D721Med (cell line): ENCODE measurements around the gene IPO11.

ENCODE experiments used
- DNase-seq: peaks from one replicate; pipeline ENCODE4 v3.0.0; 2011; ENCODE audit warnings: low spot score; ENCODE audit not compliant: insufficient read length
- FAIRE-seq: peaks from 2 replicates; lab custom pipeline; 2011; peaks lifted over from hg19 to GRCh38; lab: Jason Lieb, UNC
- TF ChIP-seq, protein P1 (sequence below): IDR thresholded peaks from 2 replicates; pipeline ENCODE4 v1.5.1; 2012; ENCODE audit warnings: mild to moderate bottlenecking, control low read depth; ENCODE audit not compliant: insufficient read depth; ENCODE audit errors: missing control alignments

Gene IPO11

DNA sequence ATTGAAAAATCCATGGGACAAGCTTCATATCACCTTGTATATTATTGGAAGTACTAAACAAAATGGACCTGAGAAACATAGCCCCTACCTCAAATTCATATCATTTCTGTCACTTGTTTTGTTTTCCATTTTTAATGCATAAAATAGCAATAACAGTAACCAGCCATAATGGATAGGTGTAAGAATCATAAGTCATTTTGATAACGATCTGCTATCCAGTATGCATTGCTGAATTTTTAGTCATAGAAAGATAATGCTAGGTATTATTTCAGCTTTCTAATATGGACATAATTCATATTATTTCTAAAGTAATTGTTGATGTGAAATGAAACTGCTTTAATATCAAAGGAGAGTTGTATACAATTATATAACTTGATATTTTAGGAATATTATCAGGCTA is 164.9 kb downstream of the IPO11 start:
- FAIRE-seq = no peak
- TF ChIP-seq, protein P1, sequence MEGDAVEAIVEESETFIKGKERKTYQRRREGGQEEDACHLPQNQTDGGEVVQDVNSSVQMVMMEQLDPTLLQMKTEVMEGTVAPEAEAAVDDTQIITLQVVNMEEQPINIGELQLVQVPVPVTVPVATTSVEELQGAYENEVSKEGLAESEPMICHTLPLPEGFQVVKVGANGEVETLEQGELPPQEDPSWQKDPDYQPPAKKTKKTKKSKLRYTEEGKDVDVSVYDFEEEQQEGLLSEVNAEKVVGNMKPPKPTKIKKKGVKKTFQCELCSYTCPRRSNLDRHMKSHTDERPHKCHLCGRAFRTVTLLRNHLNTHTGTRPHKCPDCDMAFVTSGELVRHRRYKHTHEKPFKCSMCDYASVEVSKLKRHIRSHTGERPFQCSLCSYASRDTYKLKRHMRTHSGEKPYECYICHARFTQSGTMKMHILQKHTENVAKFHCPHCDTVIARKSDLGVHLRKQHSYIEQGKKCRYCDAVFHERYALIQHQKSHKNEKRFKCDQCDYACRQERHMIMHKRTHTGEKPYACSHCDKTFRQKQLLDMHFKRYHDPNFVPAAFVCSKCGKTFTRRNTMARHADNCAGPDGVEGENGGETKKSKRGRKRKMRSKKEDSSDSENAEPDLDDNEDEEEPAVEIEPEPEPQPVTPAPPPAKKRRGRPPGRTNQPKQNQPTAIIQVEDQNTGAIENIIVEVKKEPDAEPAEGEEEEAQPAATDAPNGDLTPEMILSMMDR = no peak
- no peak for DNase-seq

DNA sequence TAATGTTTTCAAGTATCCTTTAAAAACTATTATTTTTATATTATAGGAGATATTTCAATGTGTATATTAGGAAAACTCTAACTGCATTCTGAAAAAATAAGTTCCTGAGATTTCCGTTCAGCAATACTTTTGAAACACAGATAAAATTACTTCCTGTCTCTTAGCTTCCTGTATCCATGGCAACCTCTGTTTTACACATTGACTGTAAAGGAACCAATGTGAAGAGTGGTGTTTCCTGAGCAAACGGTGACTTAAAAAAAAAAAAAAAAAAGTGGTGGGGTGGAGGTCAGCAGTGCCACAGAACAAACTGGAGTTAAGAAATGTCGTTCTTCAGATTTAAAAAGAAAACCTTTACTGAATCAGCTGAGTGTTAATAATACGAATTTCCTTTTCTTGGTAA is 166.0 kb downstream of the IPO11 start, which contains the start of gene LRRC70:
LRRC70 (plus strand) TSS at position 280 of the 400 bp plus-strand sequence. CDS start 620 bp downstream, outside the sequence.
- FAIRE-seq = no peak
- no peak for DNase-seq
- TF ChIP-seq, protein P1 = no peak

DNA sequence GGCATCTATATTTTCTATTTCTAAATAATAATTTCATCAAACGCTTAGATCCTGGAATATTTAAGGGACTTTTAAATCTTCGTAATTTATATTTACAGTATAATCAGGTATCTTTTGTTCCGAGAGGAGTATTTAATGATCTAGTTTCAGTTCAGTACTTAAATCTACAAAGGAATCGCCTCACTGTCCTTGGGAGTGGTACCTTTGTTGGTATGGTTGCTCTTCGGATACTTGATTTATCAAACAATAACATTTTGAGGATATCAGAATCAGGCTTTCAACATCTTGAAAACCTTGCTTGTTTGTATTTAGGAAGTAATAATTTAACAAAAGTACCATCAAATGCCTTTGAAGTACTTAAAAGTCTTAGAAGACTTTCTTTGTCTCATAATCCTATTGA is 167.2 kb downstream of the IPO11 start:
- DNase-seq = no peak
- TF ChIP-seq, protein P1 = no peak
- no peak for FAIRE-seq

DNA sequence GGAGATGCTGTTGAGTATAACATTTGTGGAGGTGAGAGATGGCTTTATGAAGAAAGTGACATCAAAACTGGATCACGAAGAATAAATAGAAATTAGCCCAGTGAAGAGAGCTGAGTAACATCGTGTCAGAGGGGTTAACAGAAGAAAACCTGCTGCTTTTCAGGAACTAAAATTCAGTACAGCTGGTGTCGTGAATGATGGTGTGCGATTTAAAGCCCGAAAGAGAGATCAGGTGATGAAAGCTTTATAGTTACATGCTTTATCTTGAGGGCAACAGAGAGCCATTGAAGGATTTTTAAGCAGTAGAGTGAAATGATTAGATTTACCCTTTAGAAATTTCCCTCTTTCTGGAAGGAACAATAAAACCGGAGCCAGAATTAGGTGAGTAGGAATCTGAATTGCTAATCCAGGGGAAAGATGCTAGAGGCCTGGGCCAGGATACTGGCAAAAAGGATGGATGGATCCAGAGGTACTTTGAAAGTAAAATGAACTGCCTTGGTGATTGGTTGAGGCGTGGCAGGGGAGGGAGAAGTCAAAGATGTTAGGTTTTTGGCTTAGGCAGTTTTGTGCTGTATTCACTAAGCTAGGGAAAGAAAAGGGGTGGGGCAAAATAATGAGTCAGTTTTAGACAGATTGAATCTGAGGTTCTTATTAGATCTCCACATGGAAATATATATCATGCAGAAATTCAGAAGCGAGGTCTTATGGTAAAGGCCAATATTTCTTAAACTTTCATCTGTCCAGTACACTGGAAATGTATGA is 169.5 kb downstream of the IPO11 start:
- TF ChIP-seq, protein P1 = no peak
- no peak for DNase-seq
- no peak for FAIRE-seq

DNA sequence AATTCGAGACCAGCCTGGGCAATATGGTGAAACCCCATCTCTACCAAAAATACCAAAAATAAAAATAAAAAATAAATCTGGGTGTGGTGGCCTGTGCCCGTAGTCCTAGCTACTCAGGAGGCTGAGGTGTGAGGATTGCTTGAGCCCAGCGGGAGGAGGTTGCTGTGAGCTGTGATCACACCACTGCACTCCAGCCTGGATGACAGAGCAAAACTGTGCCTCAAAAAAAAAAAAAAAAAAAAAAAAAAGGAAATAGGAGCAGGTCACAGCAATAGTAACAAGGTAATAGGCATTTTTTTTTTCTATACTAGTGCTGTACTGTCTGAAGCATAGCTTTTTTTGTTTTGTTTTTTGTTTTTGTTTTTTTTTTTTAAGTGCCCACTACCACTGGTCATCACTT is 171.8 kb downstream of the IPO11 start:
- DNase-seq (no peak), FAIRE-seq (no peak)
- TF ChIP-seq, protein P1 = no peak

DNA sequence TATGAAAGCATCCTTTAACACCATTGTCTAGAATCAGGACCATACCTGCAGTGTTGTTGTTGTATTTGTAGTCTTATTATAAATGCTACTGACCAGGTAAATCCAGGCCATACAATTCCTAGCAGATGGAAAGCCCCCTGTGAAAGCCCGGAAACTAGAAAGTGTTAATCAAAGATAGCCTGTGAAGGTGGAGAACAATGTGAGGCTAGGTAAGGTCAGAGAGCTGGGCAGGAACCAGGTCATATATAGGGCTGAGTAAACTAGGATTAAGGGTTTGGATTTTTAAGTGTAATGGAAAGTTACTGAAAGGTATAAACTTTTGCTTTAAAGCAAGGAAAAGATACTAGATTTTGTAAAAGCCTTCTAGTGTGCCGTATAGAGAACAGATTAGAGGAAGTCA is 172.7 kb downstream of the IPO11 start:
- FAIRE-seq (no peak), DNase-seq (no peak)
- TF ChIP-seq, protein P1 = no peak

DNA sequence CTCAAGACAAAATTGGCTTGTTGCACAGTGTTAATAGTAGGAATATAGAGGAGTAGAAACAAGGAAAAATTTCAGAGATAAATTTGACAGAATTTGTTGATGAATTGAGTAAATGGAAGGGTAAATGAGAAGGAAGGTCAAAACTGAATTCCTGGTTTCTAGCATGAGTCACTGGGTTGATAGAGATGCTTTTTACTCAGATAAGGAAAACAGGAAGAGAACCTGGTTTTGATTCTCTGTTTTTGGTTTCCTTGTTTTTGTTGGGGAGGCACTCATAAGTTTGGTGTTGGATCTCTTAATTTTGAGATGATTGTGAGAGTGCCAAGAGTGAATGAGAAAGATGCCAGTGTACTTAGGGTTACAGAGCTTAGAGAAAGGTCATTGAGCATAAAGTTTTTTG is 173.2 kb downstream of the IPO11 start:
- no peak for DNase-seq
- no peak for FAIRE-seq
- TF ChIP-seq, protein P1 = no peak
